Sigmoid colon (tissue), 7 donors: ENCODE results near the gene MAPKAPK3. TPM values are rescaled to one million over a fixed set of nuclear protein-coding genes. Genes with fewer than 3 reads are reported as not detected.
"Not testable (repeated sequence)": the region's sequence is repeated elsewhere in the genome, so short reads cannot be mapped to it uniquely, and the experiment has no call there.

Source experiments
- DNase-seq: peaks from one replicate; pipeline ENCODE4 v3.0.0-alpha.2; 2019
- H3K27ac ChIP-seq, 4 donors: fragments of 200-600 bp; sonication (generic); one replicate each; pipeline ENCODE4 v1.5.1; 2016 to 2019; ENCODE audit warnings: mild to moderate bottlenecking in 1 of 4
- H3K27me3 ChIP-seq, 3 donors: fragments of 200-600 bp; sonication (generic); one replicate each; pipeline ENCODE4 v1.5.1; 2019; ENCODE audit warnings: mild to moderate bottlenecking in 1 of 3
- H3K36me3 ChIP-seq, 4 donors: fragments of 200-600 bp; sonication (generic); one replicate each; pipeline ENCODE4 v1.5.1; 2016 to 2019
- H3K4me1 ChIP-seq, 4 donors: fragments of 200-600 bp; sonication (generic); one replicate each; pipeline ENCODE4 v1.5.1; 2017 to 2019
- H3K4me3 ChIP-seq, 4 donors: fragments of 200-600 bp; sonication (generic); one replicate each; pipeline ENCODE4 v1.5.1; 2017 to 2019; ENCODE audit warnings: mild to moderate bottlenecking in 2 of 4, moderate library complexity in 1 of 4
- H3K9me3 ChIP-seq, 4 donors: fragments of 200-600 bp in 3 of 4; sonication (generic) in 3 of 4; one replicate each; pipeline versions ENCODE4 v1.5.1 to v1.6.1; 2013 to 2019
- EP300 ChIP-seq, 4 donors: sonication (generic); formaldehyde crosslinking; IDR thresholded peaks; one replicate each; pipeline ENCODE4 v1.6.1; 2017; ENCODE audit warnings: antibody characterized with exemption in 4 of 4
- POLR2A ChIP-seq, 2 donors: fragments of 450-650 bp; IDR thresholded peaks; one replicate each; pipeline ENCODE4 v1.6.1; 2016; ENCODE audit warnings: antibody characterized with exemption in 2 of 2, mild to moderate bottlenecking in 2 of 2, moderate library complexity in 2 of 2
- POLR2AphosphoS5 ChIP-seq, 4 donors: sonication (generic); formaldehyde crosslinking; IDR thresholded peaks; one replicate each; pipeline ENCODE4 v1.6.1; 2017; ENCODE audit warnings: antibody characterized with exemption in 4 of 4
- WGBS, 2 donors: extraction: QIAGEN DNeasy Blood & Tissue Kit; methylation state at CpG; one replicate each; pipeline ENCODE4 v1.1.7; 2013; 5-methylcytosine and 5-hydroxymethylcytosine counted together
- intact Hi-C: fragments of 100-400 bp; cut with DNase I; formaldehyde crosslinking; loops from one replicate; pipeline ENCODE4 v1.15.1; 2023
- polyA plus RNA-seq, 3 donors: library from polyadenylated mRNA; stranded (reverse); fragments of 200-250 nt; gene quantifications; one replicate each; pipeline ENCODE4 v1.2.3, GENCODE V29; 2013
- total RNA-seq, 4 donors: library from RNA; depleted of rRNA; stranded (reverse); fragments of >200 nt; gene quantifications; one replicate each; pipeline ENCODE4 v1.1.0, GENCODE V29; 2016
- TF ChIP-seq, protein P1 (sequence below), 4 experiments: fragments of 450-650 bp in 3 of 4; fragments of 200-600 bp in 1 of 4; IDR thresholded peaks; one replicate each; pipeline ENCODE4 v1.5.1; 2016 to 2019; ENCODE audit warnings: antibody characterized with exemption in 4 of 4, mild to moderate bottlenecking in 3 of 4, moderate library complexity in 2 of 4
- donor health status: healthy with polysubstance abuse.
- donor health status: Bipolar disorder and iron deficiency.
- donor health status: healthy.

The MAPKAPK3 gene
- total and polyA plus RNA-seq, 7 donors: 15.2 to 32.8 (median 19.8) TPM

- intact Hi-C loops: no loop called here
- Histone ChIP-seq H3K4me1 (no peaks in the 10 kb centered on the region), H3K27me3 (no peaks in the 10 kb centered on the region), H3K9me3 (no peaks in the 10 kb centered on the region), H3K27ac (no peak overlapping the region), H3K4me3 (no peak overlapping the region), H3K36me3 (no peaks in the 10 kb centered on the region)
- WGBS, 2 donors: 22 to 38% methylated on average over 2 of the region's 2 CpGs
- no peak for DNase-seq
- TF ChIP-seq POLR2AphosphoS5 (IDR thresholded peaks at IDR 0.05): no peak
- TF ChIP-seq, protein P1, sequence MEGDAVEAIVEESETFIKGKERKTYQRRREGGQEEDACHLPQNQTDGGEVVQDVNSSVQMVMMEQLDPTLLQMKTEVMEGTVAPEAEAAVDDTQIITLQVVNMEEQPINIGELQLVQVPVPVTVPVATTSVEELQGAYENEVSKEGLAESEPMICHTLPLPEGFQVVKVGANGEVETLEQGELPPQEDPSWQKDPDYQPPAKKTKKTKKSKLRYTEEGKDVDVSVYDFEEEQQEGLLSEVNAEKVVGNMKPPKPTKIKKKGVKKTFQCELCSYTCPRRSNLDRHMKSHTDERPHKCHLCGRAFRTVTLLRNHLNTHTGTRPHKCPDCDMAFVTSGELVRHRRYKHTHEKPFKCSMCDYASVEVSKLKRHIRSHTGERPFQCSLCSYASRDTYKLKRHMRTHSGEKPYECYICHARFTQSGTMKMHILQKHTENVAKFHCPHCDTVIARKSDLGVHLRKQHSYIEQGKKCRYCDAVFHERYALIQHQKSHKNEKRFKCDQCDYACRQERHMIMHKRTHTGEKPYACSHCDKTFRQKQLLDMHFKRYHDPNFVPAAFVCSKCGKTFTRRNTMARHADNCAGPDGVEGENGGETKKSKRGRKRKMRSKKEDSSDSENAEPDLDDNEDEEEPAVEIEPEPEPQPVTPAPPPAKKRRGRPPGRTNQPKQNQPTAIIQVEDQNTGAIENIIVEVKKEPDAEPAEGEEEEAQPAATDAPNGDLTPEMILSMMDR (IDR thresholded peaks at IDR 0.05): no peak
- no peak for TF ChIP-seq EP300 (IDR thresholded peaks at IDR 0.05)
- TF ChIP-seq POLR2A (IDR thresholded peaks at IDR 0.05): no peak
These were observed 45.5 kb downstream of the MAPKAPK3 start for GRCh38 chr3:50662408-50662807.

DNA sequence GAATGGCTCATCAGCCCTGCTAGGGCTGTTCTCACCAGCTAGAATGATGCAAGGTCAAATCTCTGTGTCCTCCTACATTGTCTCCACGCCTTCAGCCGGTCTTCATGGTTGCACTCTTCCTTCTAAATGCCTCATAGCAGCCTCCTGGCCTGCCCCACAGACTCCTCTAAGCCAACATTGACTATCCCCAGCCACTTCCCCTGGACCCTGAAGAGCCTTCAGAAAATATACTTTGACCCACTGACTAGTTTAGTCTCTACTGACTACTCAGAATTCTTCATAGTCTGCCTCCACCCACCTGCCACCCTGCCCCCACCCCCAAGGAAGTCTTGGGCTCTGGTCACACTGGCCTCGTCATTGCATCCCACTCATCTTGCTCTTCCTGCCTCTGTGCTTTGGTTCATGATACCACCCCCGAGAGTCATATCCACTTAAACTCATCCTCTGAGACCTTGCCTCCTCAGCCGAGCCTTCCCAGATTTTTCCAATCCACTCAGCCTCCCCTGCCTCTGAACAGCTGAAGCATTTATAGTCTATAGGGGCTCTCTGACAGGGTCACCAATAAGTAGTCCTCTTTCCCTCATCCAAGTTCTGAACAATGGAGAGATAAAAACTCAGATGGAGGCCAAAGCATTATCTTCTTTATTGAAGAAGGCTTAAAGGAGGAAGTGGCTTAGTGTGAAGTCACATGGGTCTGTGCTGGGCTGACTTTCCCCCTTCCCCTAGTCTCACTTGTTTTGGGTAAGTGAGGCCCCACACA lies 48.3 kb downstream of the MAPKAPK3 start:
- intact Hi-C loops: no loop called here
- WGBS, 2 donors: 83 to 85% methylated on average over 5 of the region's 5 CpGs
- H3K27ac ChIP-seq: no peak overlapping the region
- H3K27me3 ChIP-seq: no peaks in the 10 kb centered on the region
- H3K36me3 ChIP-seq: no peaks in the 10 kb centered on the region
- no peaks in the 10 kb centered on the region for H3K9me3 ChIP-seq
- no peak for DNase-seq
- no peaks in the 10 kb centered on the region for H3K4me1 ChIP-seq
- H3K4me3 ChIP-seq: no peak overlapping the region
- TF ChIP-seq, protein P1 (IDR thresholded peaks at IDR 0.05): no peak
- TF ChIP-seq POLR2AphosphoS5 (IDR thresholded peaks at IDR 0.05) (no peak), POLR2A (IDR thresholded peaks at IDR 0.05) (no peak), EP300 (IDR thresholded peaks at IDR 0.05) (no peak)

- H3K36me3 ChIP-seq, H3K4me1 ChIP-seq, H3K9me3 ChIP-seq, H3K27me3 ChIP-seq, intact Hi-C loops, H3K27ac ChIP-seq, H3K4me3 ChIP-seq: not testable (repeated sequence)
- DNase-seq: peak; percentile 36
- 78 to 87% methylated on average over 9 of the region's 9 CpGs for WGBS, 2 donors
These were observed 48.8 kb downstream of the MAPKAPK3 start for GRCh38 chr3:50665841-50666115.

- TF ChIP-seq POLR2AphosphoS5 (IDR thresholded peaks at IDR 0.05): no peak
- TF ChIP-seq POLR2A (IDR thresholded peaks at IDR 0.05): no peak
- TF ChIP-seq, protein P1 (IDR thresholded peaks at IDR 0.05): no peak
- no peak for TF ChIP-seq EP300 (IDR thresholded peaks at IDR 0.05)
- no peak for DNase-seq
- Histone ChIP-seq H3K36me3 (no peaks in the 10 kb centered on the region), H3K9me3 (no peaks in the 10 kb centered on the region), H3K4me3 (no peak overlapping the region), H3K4me1 (peaks cover 0 to 5% (median 0%) of the 10 kb centered on the region in 4 donors), H3K27me3 (no peaks in the 10 kb centered on the region), H3K27ac (no peak overlapping the region)
- intact Hi-C loops: no loop called here
- 57 to 76% methylated on average over 1 of the region's 1 CpG for WGBS, 2 donors
These were observed 49.9 kb downstream of the MAPKAPK3 start for GRCh38 chr3:50666837-50667236.

- Histone ChIP-seq H3K4me3 (no peak overlapping the region), H3K27ac (no peak overlapping the region), H3K27me3 (peaks cover 0 to 2% (median 1%) of the 10 kb centered on the region in 3 donors), H3K4me1 (peaks cover 0 to 18% (median 13%) of the 10 kb centered on the region in 4 donors), H3K9me3 (no peaks in the 10 kb centered on the region), H3K36me3 (no peaks in the 10 kb centered on the region)
- peak in 1 of 4 donors; percentile 29 for TF ChIP-seq POLR2AphosphoS5 (IDR thresholded peaks at IDR 0.05)
- TF ChIP-seq, protein P1 (IDR thresholded peaks at IDR 0.05): no peak
- no peak for TF ChIP-seq POLR2A (IDR thresholded peaks at IDR 0.05)
- DNase-seq: no peak
- 31 to 59% methylated on average over 4 of the region's 4 CpGs for WGBS, 2 donors
- intact Hi-C loops: loop anchor here (5.0 to 10.0 kb wide), 2 partner anchors 99 to 713 kb away; partner anchors contain the start of gene MANF
These were observed 54.4 kb downstream of the MAPKAPK3 start for GRCh38 chr3:50671331-50671730.
